Activated CD8-positive, alpha-beta memory T cell treated with anti-CD3 and anti-CD28 coated beads for 1 hour (primary cell): ENCODE data around the gene CDK12.
"Not testable (repeated sequence)": the region's sequence is repeated elsewhere in the genome, so short reads cannot be mapped to it uniquely, and the experiment has no call there.

Experiments
- DNase-seq, 2 donors: peaks; one replicate each; pipeline ENCODE4 v3.0.0-alpha.2; 2020; ENCODE audit warnings: low read depth in 1 of 2; ENCODE audit errors: extremely low read depth in 1 of 2

Gene CDK12

GRCh38 chr17:39496921-39497320 is 35.6 kb downstream of the CDK12 start:
- DNase-seq: not testable (repeated sequence)

GRCh38 chr17:39507511-39507910 is 46.2 kb downstream of the CDK12 start:
- no peak for DNase-seq

GRCh38 chr17:39508987-39509386 is 47.7 kb downstream of the CDK12 start:
- DNase-seq: no peak

- DNase-seq: no peak
Observed at GRCh38 chr17:39513309-39513708, 52.0 kb downstream of the CDK12 start.

GRCh38 chr17:39513915-39514314 is 52.6 kb downstream of the CDK12 start:
- no peak for DNase-seq

- DNase-seq: no peak
Observed at GRCh38 chr17:39517224-39517623, 55.9 kb downstream of the CDK12 start.

- no peak for DNase-seq
Observed at GRCh38 chr17:39525801-39526506, 64.7 kb downstream of the CDK12 start.

- DNase-seq: no peak
Observed at GRCh38 chr17:39527220-39527813, 66.0 kb downstream of the CDK12 start.

- no peak for DNase-seq
Observed at GRCh38 chr17:39529455-39529854, 68.2 kb downstream of the CDK12 start.

- no peak for DNase-seq
Observed at GRCh38 chr17:39530513-39530912, 69.2 kb downstream of the CDK12 start.

GRCh38 chr17:39531252-39531651 is 70.0 kb downstream of the CDK12 start:
- DNase-seq: no peak

- no peak for DNase-seq
Observed at GRCh38 chr17:39533891-39534290, 72.6 kb downstream of the CDK12 start.

GRCh38 chr17:39534768-39535405 is 73.6 kb downstream of the CDK12 start:
- no peak for DNase-seq

- no peak for DNase-seq
Observed at GRCh38 chr17:39536468-39536867, 75.2 kb downstream of the CDK12 start.

GRCh38 chr17:39537364-39537763 is 76.1 kb downstream of the CDK12 start:
- not testable (repeated sequence) for DNase-seq

GRCh38 chr17:39538866-39539265 is 77.6 kb downstream of the CDK12 start:
- DNase-seq: no peak

- no peak for DNase-seq
Observed at GRCh38 chr17:39540611-39541010, 79.3 kb downstream of the CDK12 start.

- no peak for DNase-seq
Observed at GRCh38 chr17:39541652-39542051, 80.4 kb downstream of the CDK12 start.

- no peak for DNase-seq
Observed at GRCh38 chr17:39543176-39543575, 81.9 kb downstream of the CDK12 start.

- no peak for DNase-seq
Observed at GRCh38 chr17:39543664-39544063, 82.4 kb downstream of the CDK12 start.

GRCh38 chr17:39544361-39544760 is 83.1 kb downstream of the CDK12 start:
- DNase-seq: not testable (repeated sequence)
